Activated B cell treated with CpG ODN at 0.5 μM for 24 hours (primary cell): ENCODE measurements around the gene CWF19L2. TPM values are rescaled to one million over a fixed set of nuclear protein-coding genes. Genes with fewer than 3 reads are reported as not detected.
"Not testable (repeated sequence)": the region's sequence is repeated elsewhere in the genome, so short reads cannot be mapped to it uniquely, and the experiment has no call there.

ENCODE experiments used
- ATAC-seq: fragments of 200-7000 bp; cut with Tn5 transposase; one replicate; pipeline ENCODE4 v1.10.0; 2021; ENCODE audit warnings: low read depth, mild to moderate bottlenecking, moderate library complexity
- CTCF ChIA-PET: fragments of 350-600 bp; sonication (Branson Sonifier 250); formaldehyde crosslinking; loops from one replicate; lab custom pipeline; 2021; ENCODE audit warnings: antibody characterized with exemption; lab: Charles Lee
- POLR2A ChIA-PET: fragments of 350-600 bp; sonication (Branson Sonifier 250); formaldehyde crosslinking; loops from one replicate; lab custom pipeline; 2021; ENCODE audit warnings: antibody characterized with exemption; lab: Charles Lee
- DNase-seq: peaks from one replicate; pipeline ENCODE4 v3.0.0; 2022
- H3K27ac Mint-ChIP-seq: one replicate; pipeline ENCODE4 v1.8.0; 2020; ENCODE audit warnings: mixed read lengths
- H3K27me3 Mint-ChIP-seq: one replicate; pipeline ENCODE4 v1.8.0; 2021; ENCODE audit warnings: mixed read lengths
- H3K36me3 Mint-ChIP-seq: one replicate; pipeline ENCODE4 v1.8.0; 2021; ENCODE audit warnings: low read depth, mixed read lengths
- H3K4me1 Mint-ChIP-seq: one replicate; pipeline ENCODE4 v1.8.0; 2021; ENCODE audit warnings: mixed read lengths
- H3K4me3 Mint-ChIP-seq: one replicate; pipeline ENCODE4 v1.8.0; 2020; ENCODE audit warnings: mild to moderate bottlenecking, mixed read lengths
- H3K9me3 Mint-ChIP-seq: one replicate; pipeline ENCODE4 v1.8.0; 2020; ENCODE audit warnings: mixed read lengths
- intact Hi-C: fragments of 100-400 bp; cut with micrococcal nuclease; formaldehyde crosslinking; loops from one replicate; pipeline ENCODE4 v1.15.1; 2024
- total RNA-seq: library from RNA; stranded (reverse); gene quantifications from 2 replicates; pipeline ENCODE4 v1.2.3, GENCODE V29; 2022
- TF ChIP-seq, protein P1 (sequence below): fragments of 200-600 bp; IDR thresholded peaks from one replicate; pipeline ENCODE4 v1.8.0; 2022; ENCODE audit warnings: antibody characterized with exemption, mild to moderate bottlenecking

The CWF19L2 gene
- total RNA-seq, result 24.5 and 26.1 TPM in 2 replicates

DNA sequence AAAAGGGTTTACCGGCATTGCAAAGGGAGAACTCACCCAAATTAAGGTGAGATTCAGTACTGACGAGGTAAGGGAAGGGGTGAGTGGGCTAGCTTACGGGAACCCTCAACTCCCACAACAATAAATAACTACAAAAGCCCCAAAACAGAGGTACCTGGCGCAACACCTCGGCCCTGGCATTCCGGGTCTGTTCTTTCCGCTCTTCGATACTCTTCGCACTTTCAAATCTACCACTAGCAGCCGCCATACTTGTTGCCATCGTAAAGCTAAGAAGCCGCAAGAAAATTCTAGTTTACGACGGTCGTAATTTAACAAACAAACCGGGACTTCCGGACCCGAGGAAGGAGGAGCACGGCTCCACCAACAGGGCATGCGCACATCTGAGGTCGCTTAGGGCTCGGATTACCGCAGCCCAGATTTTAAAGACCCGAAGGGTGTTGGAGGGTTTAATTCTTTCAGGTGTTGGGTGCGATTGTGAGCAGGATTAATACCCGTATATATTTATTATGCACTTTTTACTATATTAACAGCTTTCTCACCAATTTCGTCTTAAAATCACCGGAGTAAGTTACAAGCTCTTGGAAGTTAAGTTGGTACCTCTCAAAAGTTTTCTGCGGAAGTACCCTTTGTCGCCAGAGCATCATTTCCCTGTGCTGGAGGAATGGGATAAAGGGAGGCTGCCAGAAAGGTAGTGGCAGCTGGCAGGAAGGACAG, at the start of gene CWF19L2:
Gene CWF19L2, minus strand, starts transcription at position 268 of the 714 bp plus-strand sequence. Its CDS starts 9 bp downstream, at position 259.
- Mint-ChIP-seq H3K9me3 (no peaks in the 10 kb centered on the region), H3K27ac (peak within 1 kb of the TSS; percentile 93), H3K4me1 (peaks cover 25% of the 10 kb centered on the region), H3K27me3 (peaks cover 3% of the 10 kb centered on the region), H3K36me3 (peaks cover 36% of the 10 kb centered on the region), H3K4me3 (peak within 1 kb of the TSS; percentile 90)
- CTCF ChIA-PET, result interaction anchor here (0.7 to 0.9 kb wide), 2 partner anchors 10 to 551 kb away, joined by 3 to 4 read pairs; partner anchors contain the start of gene CUL5
- POLR2A ChIA-PET, result interaction anchor here (0.6 to 1.6 kb wide), 9 partner anchors 11 to 1208 kb away, joined by 3 to 8 read pairs (median 4); partner anchors contain the start of genes CUL5 and DDX10
- ATAC-seq (peak; percentile 96), DNase-seq (peak; percentile 67)
- TF ChIP-seq, protein P1, sequence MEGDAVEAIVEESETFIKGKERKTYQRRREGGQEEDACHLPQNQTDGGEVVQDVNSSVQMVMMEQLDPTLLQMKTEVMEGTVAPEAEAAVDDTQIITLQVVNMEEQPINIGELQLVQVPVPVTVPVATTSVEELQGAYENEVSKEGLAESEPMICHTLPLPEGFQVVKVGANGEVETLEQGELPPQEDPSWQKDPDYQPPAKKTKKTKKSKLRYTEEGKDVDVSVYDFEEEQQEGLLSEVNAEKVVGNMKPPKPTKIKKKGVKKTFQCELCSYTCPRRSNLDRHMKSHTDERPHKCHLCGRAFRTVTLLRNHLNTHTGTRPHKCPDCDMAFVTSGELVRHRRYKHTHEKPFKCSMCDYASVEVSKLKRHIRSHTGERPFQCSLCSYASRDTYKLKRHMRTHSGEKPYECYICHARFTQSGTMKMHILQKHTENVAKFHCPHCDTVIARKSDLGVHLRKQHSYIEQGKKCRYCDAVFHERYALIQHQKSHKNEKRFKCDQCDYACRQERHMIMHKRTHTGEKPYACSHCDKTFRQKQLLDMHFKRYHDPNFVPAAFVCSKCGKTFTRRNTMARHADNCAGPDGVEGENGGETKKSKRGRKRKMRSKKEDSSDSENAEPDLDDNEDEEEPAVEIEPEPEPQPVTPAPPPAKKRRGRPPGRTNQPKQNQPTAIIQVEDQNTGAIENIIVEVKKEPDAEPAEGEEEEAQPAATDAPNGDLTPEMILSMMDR, result no peak
- intact Hi-C loops, result loop anchor here (1.0 to 10.0 kb wide), 10 partner anchors 108 to 1435 kb away; partner anchors contain the start of genes AASDHPPT, ALKBH8, ATM and C11orf65

DNA sequence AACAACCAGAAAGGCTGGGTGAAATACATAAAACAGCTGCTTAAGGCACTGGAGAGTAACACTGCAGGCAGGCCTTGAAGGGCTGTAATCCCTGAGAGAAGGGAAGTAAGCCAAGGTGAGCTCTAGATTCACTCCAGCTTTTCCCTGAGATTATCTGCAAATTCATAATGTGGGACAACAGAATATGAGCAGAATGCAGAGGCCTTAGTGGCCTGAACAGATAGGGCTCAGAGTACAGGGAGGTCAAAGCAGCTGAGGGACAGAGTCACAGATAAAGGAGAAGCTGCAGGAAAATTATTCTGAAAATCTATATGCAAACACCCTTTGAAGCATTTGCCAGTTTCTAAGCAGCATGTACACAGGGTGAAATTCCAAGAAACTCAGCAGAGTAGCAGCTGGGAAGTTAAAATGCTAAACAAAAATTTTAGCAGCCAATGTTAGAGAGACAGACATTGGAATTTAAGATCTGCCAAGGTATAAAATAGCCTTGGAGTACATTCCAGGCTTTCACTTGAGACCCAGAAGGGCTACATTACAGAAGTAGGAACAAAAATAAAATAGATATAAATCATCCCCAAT, 48.1 kb upstream of the CWF19L2 start:
- H3K27ac Mint-ChIP-seq, result no peak overlapping the region
- intact Hi-C loops, result no loop called here

DNA sequence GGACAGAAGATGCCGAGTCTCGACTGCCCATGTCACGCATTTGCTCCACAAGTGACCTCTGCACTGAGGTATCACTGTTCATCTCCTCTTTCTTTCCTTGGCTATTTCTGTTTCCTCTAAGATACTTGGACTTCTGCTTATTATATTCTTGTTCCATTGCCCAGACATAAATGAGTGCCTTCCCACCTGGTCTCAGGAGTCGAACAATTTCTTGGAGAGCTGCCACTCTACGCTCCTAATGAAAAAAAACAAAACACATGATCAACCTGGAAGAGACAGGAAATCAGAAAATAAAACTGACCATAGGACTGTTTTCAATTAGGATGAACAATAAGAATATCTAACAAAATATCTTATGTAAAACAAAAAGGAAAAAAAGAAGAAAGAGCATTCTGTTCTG, 47.4 kb upstream of the CWF19L2 start:
- H3K4me3 Mint-ChIP-seq, result no peak overlapping the region
- no peaks in the 10 kb centered on the region for H3K27me3 Mint-ChIP-seq
- no peaks in the 10 kb centered on the region for H3K4me1 Mint-ChIP-seq
- TF ChIP-seq, protein P1, result no peak
- CTCF ChIA-PET, result no interaction called here
- DNase-seq, result no peak
- H3K36me3 Mint-ChIP-seq, result peaks cover 65% of the 10 kb centered on the region
- POLR2A ChIA-PET, result interaction anchor here (0.5 kb wide), 1 partner anchor 296 kb away, joined by 4 read pairs; no protein-coding TSS in a partner anchor
- no peak for ATAC-seq
- no peak overlapping the region for H3K27ac Mint-ChIP-seq
- H3K9me3 Mint-ChIP-seq, result peaks cover 8% of the 10 kb centered on the region
- intact Hi-C loops, result no loop called here

More for the DNA sequence above, 48.1 kb upstream of the CWF19L2 start:
- H3K27me3 Mint-ChIP-seq, result no peaks in the 10 kb centered on the region
- ChIA-PET POLR2A (no interaction called here), CTCF (no interaction called here)
- no peaks in the 10 kb centered on the region for H3K4me1 Mint-ChIP-seq
- ATAC-seq (no peak), DNase-seq (no peak)
- H3K36me3 Mint-ChIP-seq, result peaks cover 69% of the 10 kb centered on the region
- no peak overlapping the region for H3K4me3 Mint-ChIP-seq
- peaks cover 8% of the 10 kb centered on the region for H3K9me3 Mint-ChIP-seq
- TF ChIP-seq, protein P1, result no peak

DNA sequence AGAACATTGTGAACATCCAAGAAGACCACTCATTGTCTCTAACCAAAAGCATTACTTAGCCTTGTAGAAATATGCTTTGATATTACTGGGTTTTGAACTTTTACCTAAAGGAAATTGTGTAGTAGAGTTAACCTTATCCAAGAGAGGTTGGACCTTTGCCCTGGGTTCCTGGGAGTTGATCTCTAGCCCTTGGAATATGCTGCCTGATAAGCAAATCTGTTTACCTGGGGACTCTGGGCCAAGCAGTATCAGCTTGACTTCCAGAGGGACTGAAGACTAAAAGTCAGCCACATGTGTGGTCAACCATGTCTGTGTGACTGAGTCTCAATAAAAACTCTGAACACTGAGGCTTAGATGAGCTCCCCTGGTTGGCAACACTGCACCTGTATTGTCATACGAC, 44.1 kb upstream of the CWF19L2 start:
- ATAC-seq (no peak), DNase-seq (no peak)
- H3K4me1 Mint-ChIP-seq, result no peaks in the 10 kb centered on the region
- ChIA-PET CTCF (no interaction called here), POLR2A (no interaction called here)
- H3K9me3 Mint-ChIP-seq, result peaks cover 8% of the 10 kb centered on the region
- H3K4me3 Mint-ChIP-seq, result no peak overlapping the region
- no peaks in the 10 kb centered on the region for H3K27me3 Mint-ChIP-seq
- TF ChIP-seq, protein P1, result no peak
- intact Hi-C loops, result no loop called here
- no peak overlapping the region for H3K27ac Mint-ChIP-seq
- H3K36me3 Mint-ChIP-seq, result peaks cover 55% of the 10 kb centered on the region

DNA sequence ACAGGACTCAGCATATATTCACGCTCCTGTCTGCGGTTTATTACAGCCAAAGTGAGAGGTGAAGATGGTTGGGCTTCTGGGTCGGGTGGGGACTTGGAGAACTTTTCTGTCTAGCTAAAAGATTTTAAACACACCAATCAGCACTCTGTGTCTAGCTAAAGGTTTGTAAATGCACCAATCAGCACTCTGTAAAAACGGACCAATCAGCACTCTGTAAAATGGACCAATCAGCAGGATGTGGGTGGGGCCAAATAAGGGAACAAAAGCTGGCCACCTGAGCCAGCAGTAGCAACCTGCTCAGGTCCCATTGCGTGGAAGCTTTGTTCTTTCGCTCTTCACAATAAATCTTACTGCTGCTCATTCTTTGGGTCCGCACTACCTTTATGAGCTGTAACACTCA, 39.7 kb upstream of the CWF19L2 start:
- H3K27me3 Mint-ChIP-seq, ATAC-seq, DNase-seq, H3K4me1 Mint-ChIP-seq, CTCF ChIA-PET, intact Hi-C loops, POLR2A ChIA-PET, H3K9me3 Mint-ChIP-seq, H3K27ac Mint-ChIP-seq, H3K4me3 Mint-ChIP-seq: not testable (repeated sequence)
- H3K36me3 Mint-ChIP-seq, result peaks cover 22% of the 10 kb centered on the region
